Caki2 (cell line): ENCODE results near the gene FAM168A. TPM values are rescaled to one million over a fixed set of nuclear protein-coding genes. Genes with fewer than 3 reads are reported as not detected.

ENCODE experiments used
- DNase-seq: peaks from one replicate; pipeline ENCODE4 v3.0.0-alpha.2; 2015; ENCODE audit warnings: low read depth
- in situ Hi-C: cut with HindIII; loops from 2 replicates; pipeline ENCODE4 v1.10.0; 2016; ENCODE audit warnings: low sequenced_read_pairs, low pct_unique_long_range_greater_than_20kb, mixed read lengths
- total RNA-seq: library from RNA; depleted of rRNA; stranded (reverse); fragments of >200 nt; shearing (Covaris generic); gene quantifications from 2 replicates; pipeline ENCODE4 v1.2.3, GENCODE V29; 2014; ENCODE audit warnings: low replicate concordance; rRNA removed

The FAM168A gene
- 6.5 and 9.2 TPM in 2 replicates for total RNA-seq

- in situ Hi-C loops: no loop called here
Observed at GRCh38 chr11:73597956-73598718, at the start of gene FAM168A. Gene FAM168A, minus strand, starts transcription at chr11:73598112. Its CDS starts 129,638 bp downstream, at chr11:73468474.

GRCh38 chr11:73647459-73648100, 49.7 kb upstream of the FAM168A start:
- in situ Hi-C loops: no loop called here
- DNase-seq: peak; percentile 50

More at GRCh38 chr11:73597956-73598718, at the start of gene FAM168A:
- DNase-seq: peak; percentile 96

GRCh38 chr11:73645972-73646631, 48.2 kb upstream of the FAM168A start, which contains the start of gene PLEKHB1:
Gene PLEKHB1, plus strand, starts transcription at chr11:73646581. Its CDS starts 28 bp downstream, at chr11:73646609.
- no peak for DNase-seq
- in situ Hi-C loops: no loop called here

- in situ Hi-C loops: no loop called here
- no peak for DNase-seq
Observed at GRCh38 chr11:73645121-73645969, 47.4 kb upstream of the FAM168A start.

GRCh38 chr11:73641668-73642067, 43.8 kb upstream of the FAM168A start:
- in situ Hi-C loops: no loop called here

GRCh38 chr11:73640592-73640991, 42.7 kb upstream of the FAM168A start:
- in situ Hi-C loops: no loop called here
- no peak for DNase-seq

More at GRCh38 chr11:73641668-73642067, 43.8 kb upstream of the FAM168A start:
- no peak for DNase-seq

- DNase-seq: no peak
- in situ Hi-C loops: no loop called here
Observed at GRCh38 chr11:73637012-73637411, 39.1 kb upstream of the FAM168A start.

GRCh38 chr11:73636249-73636648, 38.3 kb upstream of the FAM168A start:
- in situ Hi-C loops: no loop called here
- DNase-seq: no peak

GRCh38 chr11:73635721-73636120, 37.8 kb upstream of the FAM168A start:
- in situ Hi-C loops: no loop called here
- no peak for DNase-seq

- in situ Hi-C loops: no loop called here
- no peak for DNase-seq
Observed at GRCh38 chr11:73633999-73634398, 36.1 kb upstream of the FAM168A start.

- in situ Hi-C loops: no loop called here
- no peak for DNase-seq
Observed at GRCh38 chr11:73632996-73633395, 35.1 kb upstream of the FAM168A start.

GRCh38 chr11:73629907-73630306, 32.0 kb upstream of the FAM168A start:
- in situ Hi-C loops: no loop called here

GRCh38 chr11:73625696-73626318, 27.9 kb upstream of the FAM168A start:
- peak; percentile 37 for DNase-seq
- in situ Hi-C loops: no loop called here

More at GRCh38 chr11:73629907-73630306, 32.0 kb upstream of the FAM168A start:
- no peak for DNase-seq

- DNase-seq: no peak
- in situ Hi-C loops: no loop called here
Observed at GRCh38 chr11:73623686-73624085, 25.8 kb upstream of the FAM168A start.

GRCh38 chr11:73622926-73623593, 25.1 kb upstream of the FAM168A start:
- no peak for DNase-seq
- in situ Hi-C loops: no loop called here

- DNase-seq: no peak
- in situ Hi-C loops: no loop called here
Observed at GRCh38 chr11:73614591-73614990, 16.7 kb upstream of the FAM168A start.

- no peak for DNase-seq
- in situ Hi-C loops: no loop called here
Observed at GRCh38 chr11:73612601-73613140, 14.8 kb upstream of the FAM168A start.
